ENCODE data around the gene PKNOX2.

GRCh38 chr11:125214601-125215565 lies 50.3 kb downstream of the PKNOX2 start:
- TF ChIP-seq, protein P1, sequence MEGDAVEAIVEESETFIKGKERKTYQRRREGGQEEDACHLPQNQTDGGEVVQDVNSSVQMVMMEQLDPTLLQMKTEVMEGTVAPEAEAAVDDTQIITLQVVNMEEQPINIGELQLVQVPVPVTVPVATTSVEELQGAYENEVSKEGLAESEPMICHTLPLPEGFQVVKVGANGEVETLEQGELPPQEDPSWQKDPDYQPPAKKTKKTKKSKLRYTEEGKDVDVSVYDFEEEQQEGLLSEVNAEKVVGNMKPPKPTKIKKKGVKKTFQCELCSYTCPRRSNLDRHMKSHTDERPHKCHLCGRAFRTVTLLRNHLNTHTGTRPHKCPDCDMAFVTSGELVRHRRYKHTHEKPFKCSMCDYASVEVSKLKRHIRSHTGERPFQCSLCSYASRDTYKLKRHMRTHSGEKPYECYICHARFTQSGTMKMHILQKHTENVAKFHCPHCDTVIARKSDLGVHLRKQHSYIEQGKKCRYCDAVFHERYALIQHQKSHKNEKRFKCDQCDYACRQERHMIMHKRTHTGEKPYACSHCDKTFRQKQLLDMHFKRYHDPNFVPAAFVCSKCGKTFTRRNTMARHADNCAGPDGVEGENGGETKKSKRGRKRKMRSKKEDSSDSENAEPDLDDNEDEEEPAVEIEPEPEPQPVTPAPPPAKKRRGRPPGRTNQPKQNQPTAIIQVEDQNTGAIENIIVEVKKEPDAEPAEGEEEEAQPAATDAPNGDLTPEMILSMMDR (IDR thresholded peaks at IDR 0.05): no peak
- no peak for TF ChIP-seq POLR2A (IDR thresholded peaks at IDR 0.05)

Data from ovary (tissue), 3 donors.